SK-N-SH treated with all-trans-retinoic acid at 6 μM for 48 hours (cell line): ENCODE results near the gene LPP.

ENCODE experiments used
- ATAC-seq: fragments of 200-7000 bp; cut with Tn5 transposase; 3 replicates; pipeline ENCODE4 v1.9.1; 2020; ENCODE audit warnings: mild to moderate bottlenecking, moderate library complexity
- ARNTL ChIP-seq: fragments of 450-650 bp; formaldehyde crosslinking; IDR thresholded peaks from 2 replicates; pipeline ENCODE4 v1.5.0; 2020; ENCODE audit warnings: low read depth, mild to moderate bottlenecking, moderate library complexity, borderline replicate concordance
- CREB5 ChIP-seq: fragments of 250-450 bp; sonication (Bioruptor Pico); IDR thresholded peaks from 2 replicates; pipeline ENCODE4 v1.5.1; 2020; ENCODE audit warnings: low read depth, mild to moderate bottlenecking, moderate library complexity
- CSDC2 ChIP-seq: fragments of 250-450 bp; sonication (Bioruptor Pico); IDR thresholded peaks from 2 replicates; pipeline ENCODE4 v1.5.0; 2020; ENCODE audit warnings: mild to moderate bottlenecking, moderate library complexity
- ESRRG ChIP-seq: fragments of 250-450 bp; sonication (Bioruptor Pico); IDR thresholded peaks from 2 replicates; pipeline ENCODE4 v1.6.1; 2021; ENCODE audit warnings: mild to moderate bottlenecking
- GLIS3 ChIP-seq: fragments of 250-450 bp; sonication (Bioruptor Pico); IDR thresholded peaks from 2 replicates; pipeline ENCODE4 v1.5.0; 2020; ENCODE audit warnings: mild to moderate bottlenecking, moderate library complexity
- ISL1 ChIP-seq: fragments of 250-450 bp; sonication (Bioruptor Pico); IDR thresholded peaks from 2 replicates; pipeline ENCODE4 v2.1.2; 2022; ENCODE audit warnings: mild to moderate bottlenecking, moderate library complexity
- OSR1 ChIP-seq: fragments of 250-450 bp; sonication (Bioruptor Pico); IDR thresholded peaks from 2 replicates; pipeline ENCODE4 v1.8.0; 2022; ENCODE audit warnings: moderate library complexity, mild to moderate bottlenecking, inconsistent platforms
- PATZ1 ChIP-seq: fragments of 250-450 bp; sonication (Bioruptor Pico); IDR thresholded peaks from 2 replicates; pipeline ENCODE4 v1.8.0; 2020; ENCODE audit warnings: mild to moderate bottlenecking, moderate library complexity, borderline replicate concordance
- POU6F1 ChIP-seq: fragments of 250-450 bp; sonication (Bioruptor Pico); IDR thresholded peaks from 2 replicates; pipeline ENCODE4 v1.8.0; 2021; ENCODE audit warnings: low read depth, mild to moderate bottlenecking, moderate library complexity, borderline replicate concordance
- PPARA ChIP-seq: fragments of 250-450 bp; sonication (Bioruptor Pico); IDR thresholded peaks from 2 replicates; pipeline ENCODE4 v1.5.0; 2020; ENCODE audit warnings: mild to moderate bottlenecking, borderline replicate concordance
- RARB ChIP-seq: fragments of 250-450 bp; sonication (Bioruptor Pico); IDR thresholded peaks from 2 replicates; pipeline ENCODE4 v1.8.0; 2021; ENCODE audit warnings: mild to moderate bottlenecking, moderate library complexity
- SNAI2 ChIP-seq: fragments of 250-450 bp; sonication (Bioruptor Pico); IDR thresholded peaks from 2 replicates; pipeline ENCODE4 v1.5.0; 2020; ENCODE audit warnings: mild to moderate bottlenecking, moderate library complexity
- TCF4 ChIP-seq: fragments of 250-450 bp; sonication (Bioruptor Pico); IDR thresholded peaks from 2 replicates; pipeline ENCODE4 v1.8.0; 2021; ENCODE audit warnings: mild to moderate bottlenecking, moderate library complexity, borderline replicate concordance
- TOX ChIP-seq: fragments of 250-450 bp; sonication (Bioruptor Pico); IDR thresholded peaks from 2 replicates; pipeline ENCODE4 v1.8.0; 2021; ENCODE audit warnings: mild to moderate bottlenecking, moderate library complexity, borderline replicate concordance
- TSHZ2 ChIP-seq: fragments of 250-450 bp; sonication (Bioruptor Pico); IDR thresholded peaks from 2 replicates; pipeline ENCODE4 v1.5.0; 2020; ENCODE audit warnings: mild to moderate bottlenecking, moderate library complexity
- ZC3H10 ChIP-seq: fragments of 250-450 bp; sonication (Bioruptor Pico); IDR thresholded peaks from 2 replicates; pipeline ENCODE4 v1.5.1; 2021; ENCODE audit warnings: mild to moderate bottlenecking, moderate library complexity
- ZFP3 ChIP-seq: fragments of 250-450 bp; sonication (Bioruptor Pico); IDR thresholded peaks from 2 replicates; pipeline ENCODE4 v1.5.0; 2020; ENCODE audit warnings: mild to moderate bottlenecking, moderate library complexity
- ZFP30 ChIP-seq: fragments of 450-650 bp; formaldehyde crosslinking; IDR thresholded peaks from 2 replicates; pipeline ENCODE4 v1.5.0; 2022; ENCODE audit warnings: mild to moderate bottlenecking, moderate library complexity
- ZNF565 ChIP-seq: fragments of 450-650 bp; formaldehyde crosslinking; conservative IDR thresholded peaks from 2 replicates; pipeline ENCODE4 v1.5.0; 2020; ENCODE audit warnings: low read depth, mild to moderate bottlenecking, moderate library complexity
- ZNF70 ChIP-seq: fragments of 450-650 bp; formaldehyde crosslinking; IDR thresholded peaks from 2 replicates; pipeline ENCODE4 v1.5.0; 2020; ENCODE audit warnings: mild to moderate bottlenecking, moderate library complexity
- ZNF8 ChIP-seq: fragments of 450-650 bp; formaldehyde crosslinking; IDR thresholded peaks from 2 replicates; pipeline ENCODE4 v1.5.0; 2020; ENCODE audit warnings: mild to moderate bottlenecking, moderate library complexity

LPP gene

GRCh38 chr3:188744166-188744565, 590.2 kb downstream of the LPP start:
- no peak for ATAC-seq
- TF ChIP-seq ZC3H10 (CRISPR knock-in tag): no peak
- no peak for TF ChIP-seq CSDC2
- TF ChIP-seq ZFP3 (CRISPR knock-in tag): no peak
- no peak for TF ChIP-seq TCF4
- TF ChIP-seq TOX: no peak
- TF ChIP-seq SNAI2 (CRISPR knock-in tag): no peak
- no peak for TF ChIP-seq ARNTL

GRCh38 chr3:188745031-188745430, 591.1 kb downstream of the LPP start:
- TF ChIP-seq CSDC2 (no peak), PPARA (CRISPR knock-in tag) (no peak), ZC3H10 (CRISPR knock-in tag) (no peak), POU6F1 (CRISPR knock-in tag) (no peak), CREB5 (CRISPR knock-in tag) (no peak), TSHZ2 (CRISPR knock-in tag) (no peak), ZFP3 (CRISPR knock-in tag) (no peak), RARB (no peak), ZNF8 (no peak), ISL1 (CRISPR knock-in tag) (no peak), ARNTL (no peak), GLIS3 (CRISPR knock-in tag) (no peak), ZNF70 (CRISPR knock-in tag) (no peak), ZFP30 (CRISPR knock-in tag) (no peak), SNAI2 (CRISPR knock-in tag) (no peak), OSR1 (CRISPR knock-in tag) (no peak)

GRCh38 chr3:188746291-188746783, 592.4 kb downstream of the LPP start:
- ATAC-seq: no peak
- no peak for TF ChIP-seq CREB5 (CRISPR knock-in tag)
- no peak for TF ChIP-seq POU6F1 (CRISPR knock-in tag)
- TF ChIP-seq ESRRG (CRISPR knock-in tag): no peak
- TF ChIP-seq PATZ1 (CRISPR knock-in tag): no peak
- no peak for TF ChIP-seq ZFP3 (CRISPR knock-in tag)
- no peak for TF ChIP-seq ZNF565 (CRISPR knock-in tag)
- no peak for TF ChIP-seq RARB
- TF ChIP-seq ZFP30 (CRISPR knock-in tag): no peak
- no peak for TF ChIP-seq TCF4
- TF ChIP-seq TOX: no peak
- no peak for TF ChIP-seq ARNTL
- no peak for TF ChIP-seq CSDC2
- TF ChIP-seq SNAI2 (CRISPR knock-in tag): no peak
- TF ChIP-seq OSR1 (CRISPR knock-in tag): no peak
- TF ChIP-seq PPARA (CRISPR knock-in tag): no peak
- no peak for TF ChIP-seq ZC3H10 (CRISPR knock-in tag)
- no peak for TF ChIP-seq TSHZ2 (CRISPR knock-in tag)

More at GRCh38 chr3:188745031-188745430, 591.1 kb downstream of the LPP start:
- no peak for ATAC-seq
